Occipital lobe (tissue), 2 donors: Measurements from ENCODE around the gene BEAN1. TPM values are rescaled to one million over a fixed set of nuclear protein-coding genes. Genes with fewer than 3 reads are reported as not detected.
"Not testable (repeated sequence)": the region's sequence is repeated elsewhere in the genome, so short reads cannot be mapped to it uniquely, and the experiment has no call there.

Experiments used
- DNase-seq: peaks from one replicate; lab custom pipeline; 2025; lab: John Stamatoyannopoulos, UW
- total RNA-seq: library from RNA; depleted of rRNA; stranded (reverse); fragments of >200 nt; gene quantifications from one replicate; pipeline ENCODE4 v1.2.3, GENCODE V29; 2014

BEAN1 gene
- total RNA-seq, 1 donor from 2014 or later: 4.1 TPM

GRCh38 chr16:66507731-66508239 is 80.7 kb downstream of the BEAN1 start:
- DNase-seq: no peak

GRCh38 chr16:66508248-66508913 is 81.3 kb downstream of the BEAN1 start:
- no peak for DNase-seq

GRCh38 chr16:66508914-66509496 is 81.9 kb downstream of the BEAN1 start:
- no peak for DNase-seq

GRCh38 chr16:66509576-66509975 is 82.5 kb downstream of the BEAN1 start:
- DNase-seq: no peak

GRCh38 chr16:66510298-66510697 is 83.2 kb downstream of the BEAN1 start:
- no peak for DNase-seq

- DNase-seq: no peak
Observed at GRCh38 chr16:66510711-66511601, 83.9 kb downstream of the BEAN1 start.

- no peak for DNase-seq
Observed at GRCh38 chr16:66511602-66512271, 84.6 kb downstream of the BEAN1 start.

GRCh38 chr16:66512272-66513110 is 85.4 kb downstream of the BEAN1 start:
- no peak for DNase-seq

GRCh38 chr16:66513111-66513723 is 86.1 kb downstream of the BEAN1 start:
- no peak for DNase-seq

- not testable (repeated sequence) for DNase-seq
Observed at GRCh38 chr16:66514391-66514790, 87.3 kb downstream of the BEAN1 start.

GRCh38 chr16:66514980-66515595 is 88.0 kb downstream of the BEAN1 start:
- DNase-seq: not testable (repeated sequence)

- DNase-seq: no peak
Observed at GRCh38 chr16:66515596-66516508, 88.8 kb downstream of the BEAN1 start.

- DNase-seq: no peak
Observed at GRCh38 chr16:66516509-66516807, 89.4 kb downstream of the BEAN1 start.

GRCh38 chr16:66516808-66517585 is 89.9 kb downstream of the BEAN1 start:
- peak; percentile 89 for DNase-seq

GRCh38 chr16:66517586-66518263 is 90.6 kb downstream of the BEAN1 start:
- DNase-seq: no peak

GRCh38 chr16:66519482-66520373 is 92.6 kb downstream of the BEAN1 start:
- no peak for DNase-seq
